Stimulated activated CD4-positive, alpha-beta T cell treated with anti-CD3 and anti-CD28 coated beads, TNF-alpha, amount 100 ng/mL, for 4 hours (primary cell): ENCODE results near the gene FRAS1.
"Not testable (repeated sequence)": the region's sequence is repeated elsewhere in the genome, so short reads cannot be mapped to it uniquely, and the experiment has no call there.

Source experiments
- DNase-seq, 3 experiments: peaks; one replicate each; pipeline ENCODE4 v3.0.0-alpha.2; 2020; ENCODE audit warnings: low read depth in 3 of 3

FRAS1 gene

GRCh38 chr4:78210694-78211410 lies 153.7 kb downstream of the FRAS1 start:
- no peak for DNase-seq

- no peak for DNase-seq
These were observed 156.1 kb downstream of the FRAS1 start for GRCh38 chr4:78213218-78213617.

GRCh38 chr4:78214078-78214477 lies 157.0 kb downstream of the FRAS1 start:
- DNase-seq = no peak

GRCh38 chr4:78217557-78217956 lies 160.4 kb downstream of the FRAS1 start:
- no peak for DNase-seq

- DNase-seq = no peak
These were observed 161.1 kb downstream of the FRAS1 start for GRCh38 chr4:78218260-78218659.

- DNase-seq = no peak
These were observed 162.7 kb downstream of the FRAS1 start for GRCh38 chr4:78219825-78220224.

- no peak for DNase-seq
These were observed 163.2 kb downstream of the FRAS1 start for GRCh38 chr4:78220283-78220682.

GRCh38 chr4:78222575-78223186 lies 165.6 kb downstream of the FRAS1 start:
- DNase-seq = no peak

GRCh38 chr4:78225236-78225635 lies 168.1 kb downstream of the FRAS1 start:
- DNase-seq = no peak

- no peak for DNase-seq
These were observed 169.2 kb downstream of the FRAS1 start for GRCh38 chr4:78226279-78226678.

- no peak for DNase-seq
These were observed 170.4 kb downstream of the FRAS1 start for GRCh38 chr4:78227411-78228057.

GRCh38 chr4:78235800-78236199 lies 178.7 kb downstream of the FRAS1 start:
- no peak for DNase-seq

- DNase-seq = no peak
These were observed 180.2 kb downstream of the FRAS1 start for GRCh38 chr4:78237360-78237759.

GRCh38 chr4:78242071-78242470 lies 184.9 kb downstream of the FRAS1 start:
- no peak for DNase-seq

GRCh38 chr4:78244705-78245485 lies 187.8 kb downstream of the FRAS1 start:
- DNase-seq = no peak

- DNase-seq = no peak
These were observed 190.6 kb downstream of the FRAS1 start for GRCh38 chr4:78247536-78248285.

GRCh38 chr4:78250500-78250899 lies 193.4 kb downstream of the FRAS1 start:
- DNase-seq = no peak

GRCh38 chr4:78252773-78253172 lies 195.7 kb downstream of the FRAS1 start:
- not testable (repeated sequence) for DNase-seq

GRCh38 chr4:78254893-78255292 lies 197.8 kb downstream of the FRAS1 start:
- no peak for DNase-seq

GRCh38 chr4:78265006-78265405 lies 207.9 kb downstream of the FRAS1 start:
- DNase-seq = no peak

- DNase-seq = no peak
These were observed 210.7 kb downstream of the FRAS1 start for GRCh38 chr4:78267790-78268189.

GRCh38 chr4:78268597-78268996 lies 211.5 kb downstream of the FRAS1 start:
- no peak for DNase-seq
